Skin of body (tissue), 2 donors: ENCODE measurements around the gene ADK. TPM values are rescaled to one million over a fixed set of nuclear protein-coding genes. Genes with fewer than 3 reads are reported as not detected.

Experiments used
- DNase-seq: peaks from one replicate; lab custom pipeline; 2025; lab: John Stamatoyannopoulos, UW
- total RNA-seq: library from RNA; depleted of rRNA; stranded (reverse); fragments of >200 nt; gene quantifications from one replicate; pipeline ENCODE4 v1.2.3, GENCODE V29; 2014

Gene ADK
- total RNA-seq, 1 donor from 2014 or later = 42.5 TPM

DNA sequence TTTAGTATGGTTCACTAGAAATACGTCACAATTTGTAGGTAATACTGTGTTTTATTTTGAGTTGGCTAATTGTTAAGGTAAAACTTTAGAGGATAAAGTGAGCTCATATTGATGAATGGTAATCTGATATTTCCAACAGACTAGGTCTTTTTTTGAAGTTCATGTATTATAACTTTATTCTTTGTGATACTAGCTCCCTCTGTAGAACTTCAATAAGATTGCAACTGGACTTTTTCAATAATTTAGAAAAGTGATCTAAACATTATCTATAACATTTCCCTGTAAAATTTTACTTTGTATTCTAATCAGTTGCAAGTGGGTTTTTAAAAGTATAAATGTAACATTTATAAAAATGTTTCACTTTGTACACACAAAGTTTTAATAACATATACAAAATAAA is 83.5 kb downstream of the ADK start:
- DNase-seq = no peak

DNA sequence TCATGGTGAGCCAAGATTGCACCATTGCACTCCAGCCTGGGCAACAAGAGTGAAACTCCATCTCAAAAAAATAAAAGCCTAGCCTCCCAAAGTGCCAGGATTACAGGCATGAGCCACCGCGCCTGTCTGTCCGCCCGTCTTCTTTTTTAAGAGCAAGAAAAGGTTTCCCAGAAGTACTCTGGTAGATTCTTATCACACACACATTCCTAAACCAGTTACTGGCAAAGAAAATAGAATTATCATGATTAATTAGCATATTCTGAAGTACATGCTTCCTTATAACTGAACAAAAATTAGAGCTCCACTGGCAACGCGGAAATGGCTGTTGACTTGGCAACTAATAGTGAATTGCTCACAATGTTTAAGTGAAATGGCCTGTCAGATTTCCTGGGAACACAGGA is 87.0 kb downstream of the ADK start:
- DNase-seq = no peak

DNA sequence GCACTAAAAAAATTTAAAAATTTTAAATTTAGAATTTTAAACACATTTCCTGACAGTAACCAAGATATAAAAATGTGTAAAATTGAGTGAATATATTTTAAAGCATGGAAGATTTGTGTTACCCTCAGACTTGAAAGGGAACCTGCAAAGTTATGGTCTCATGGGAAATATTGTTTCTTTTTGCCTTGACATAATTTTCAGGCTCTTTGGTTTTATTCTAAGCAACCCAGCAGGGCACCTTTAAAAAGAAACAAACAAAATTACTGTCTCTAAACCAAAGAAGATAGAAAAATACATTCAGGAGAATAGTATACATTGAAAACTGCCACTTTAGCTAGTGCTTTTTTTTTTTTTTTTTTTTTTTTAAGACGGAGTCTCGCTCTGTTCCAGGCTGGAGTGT is 87.5 kb downstream of the ADK start:
- DNase-seq = no peak

DNA sequence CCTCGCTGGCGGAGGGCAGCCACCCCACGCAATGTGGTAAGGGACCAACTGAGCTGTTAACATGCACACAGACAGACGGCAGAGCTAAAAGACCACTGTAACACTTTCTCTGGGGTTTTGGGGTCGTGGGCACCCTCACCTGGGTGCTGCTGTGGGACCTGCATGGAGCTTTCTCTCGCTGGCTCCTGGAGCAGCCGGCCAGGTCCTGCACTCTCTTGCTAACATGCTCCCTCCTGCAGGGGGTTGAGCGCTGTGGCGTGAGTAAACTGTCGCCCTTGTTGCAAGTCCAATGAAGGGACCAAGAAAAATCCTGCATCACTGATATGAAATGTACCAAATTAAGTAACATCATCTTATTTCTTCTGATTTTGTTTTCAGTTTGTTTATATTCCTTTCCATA is 92.0 kb downstream of the ADK start:
- no peak for DNase-seq

DNA sequence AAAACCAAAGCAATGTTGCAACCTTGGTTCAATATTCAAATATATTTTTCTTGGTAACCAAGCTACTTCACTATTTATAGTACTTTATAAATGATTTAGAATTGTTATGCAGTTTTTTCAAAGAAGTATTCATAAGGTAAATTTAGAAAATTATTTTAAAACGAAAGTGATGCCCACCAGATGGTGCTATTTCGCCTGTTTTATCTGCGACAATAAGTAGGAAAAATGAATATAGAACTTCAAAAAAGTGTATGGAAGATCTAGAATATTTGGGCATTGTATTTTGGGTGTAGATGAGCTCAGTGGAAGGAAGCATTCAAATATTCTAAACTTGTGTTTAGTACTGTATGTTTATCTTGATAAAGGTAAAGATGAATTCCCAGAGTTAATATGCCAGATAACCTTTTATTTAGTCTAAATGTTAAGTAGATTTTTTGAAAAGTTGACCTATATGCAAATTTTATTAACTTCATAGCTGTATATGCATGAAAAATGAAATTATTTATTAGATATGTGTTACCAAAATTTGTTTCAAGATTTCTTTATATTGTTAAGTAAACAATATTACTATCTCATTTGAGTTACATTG is 93.2 kb downstream of the ADK start:
- peak; percentile 45 for DNase-seq

DNA sequence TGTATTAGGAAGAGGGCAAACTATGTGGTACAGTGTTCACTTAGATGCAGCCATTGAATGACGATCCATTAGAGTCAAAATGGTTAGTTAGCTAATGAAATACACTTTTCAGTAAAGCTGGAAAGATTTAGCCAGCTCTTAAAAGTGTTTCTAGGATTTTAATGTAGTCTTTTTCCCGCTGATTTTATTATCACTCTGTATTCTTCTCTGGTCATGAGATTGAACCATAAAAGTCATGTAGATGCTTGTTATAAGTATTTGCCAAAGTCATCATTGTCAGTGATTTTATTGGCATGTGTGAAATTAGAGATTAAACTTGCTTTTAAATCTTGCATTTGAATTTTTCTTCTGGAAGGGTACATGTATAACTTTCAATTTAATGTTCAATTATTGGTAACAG is 93.8 kb downstream of the ADK start:
- no peak for DNase-seq

DNA sequence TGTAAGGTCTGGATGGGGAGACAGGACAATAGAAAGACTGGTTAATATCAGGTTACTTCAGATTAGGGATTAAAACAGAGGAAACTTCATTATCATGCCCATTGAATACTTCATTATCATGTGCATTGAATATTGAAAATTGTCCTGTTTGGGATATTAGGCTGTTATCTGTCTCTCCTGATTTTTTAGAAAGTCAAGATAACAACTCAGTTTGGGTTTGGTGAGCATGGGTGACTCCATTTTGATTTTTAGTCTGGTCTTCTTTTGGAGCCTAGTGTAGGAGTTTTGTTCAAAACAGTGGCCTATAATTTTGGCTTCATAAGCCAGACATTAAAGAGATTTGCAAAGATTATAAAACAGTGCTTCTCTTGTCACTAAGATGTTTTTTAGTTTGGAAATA is 95.5 kb downstream of the ADK start:
- no peak for DNase-seq

DNA sequence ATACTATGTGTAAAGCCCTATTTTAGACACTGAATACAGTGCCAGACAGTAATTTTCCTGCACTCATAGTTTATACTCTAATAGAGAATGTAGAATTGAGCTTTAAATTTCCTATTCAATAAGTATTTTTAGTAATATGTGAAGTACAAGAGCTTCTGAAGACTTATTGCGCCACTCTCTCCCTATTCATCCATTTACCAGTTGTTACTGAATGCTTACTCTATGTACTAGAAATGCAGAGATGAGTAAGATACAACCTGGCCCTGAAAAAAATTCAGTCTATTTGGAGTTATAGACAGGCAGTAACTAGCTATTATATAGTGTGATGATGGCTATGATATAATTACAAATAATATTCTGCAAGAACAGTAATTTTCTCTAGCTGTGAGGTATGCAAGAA is 98.8 kb downstream of the ADK start:
- no peak for DNase-seq

DNA sequence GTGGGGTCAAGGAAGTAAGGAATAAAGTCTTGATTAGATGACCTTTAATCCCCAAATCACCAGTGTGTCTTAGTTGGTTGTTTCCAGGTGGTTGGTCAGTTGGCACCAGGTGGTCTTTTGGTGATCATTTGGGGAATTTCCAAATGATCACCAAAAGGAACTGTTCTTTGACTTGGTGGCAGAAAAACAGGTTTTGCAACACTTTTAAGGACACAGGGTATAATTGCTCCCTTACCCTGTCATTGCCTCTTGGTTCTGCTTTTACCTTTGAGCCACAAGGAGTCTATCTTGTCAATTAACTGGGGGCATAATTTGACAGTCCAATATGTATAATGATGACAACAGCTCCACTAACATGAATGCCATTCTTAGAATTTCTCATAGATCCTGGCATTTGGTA is 104.2 kb downstream of the ADK start:
- no peak for DNase-seq

DNA sequence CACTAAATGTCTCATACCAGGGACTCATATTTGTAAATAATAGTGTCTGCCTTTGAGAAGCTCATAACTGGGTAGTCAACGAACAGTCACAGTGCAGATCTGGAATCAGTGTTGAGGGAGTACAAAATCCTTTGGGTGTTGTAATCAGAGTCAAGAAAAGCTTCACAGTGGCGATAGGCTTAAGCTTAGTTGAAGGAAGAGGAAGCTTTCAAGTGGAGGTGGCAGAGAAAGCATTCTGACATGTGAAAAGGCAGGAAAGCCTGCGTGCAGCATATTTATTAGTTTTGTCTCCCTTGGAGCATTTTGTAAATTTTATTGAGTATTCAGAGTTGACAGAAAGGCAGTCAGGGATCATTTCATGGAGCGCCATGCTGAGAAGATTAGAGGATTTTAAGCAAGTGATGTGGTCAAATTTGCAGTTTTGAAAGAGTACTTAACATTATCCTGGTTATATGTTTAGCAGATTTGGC is 104.9 kb downstream of the ADK start:
- no peak for DNase-seq

DNA sequence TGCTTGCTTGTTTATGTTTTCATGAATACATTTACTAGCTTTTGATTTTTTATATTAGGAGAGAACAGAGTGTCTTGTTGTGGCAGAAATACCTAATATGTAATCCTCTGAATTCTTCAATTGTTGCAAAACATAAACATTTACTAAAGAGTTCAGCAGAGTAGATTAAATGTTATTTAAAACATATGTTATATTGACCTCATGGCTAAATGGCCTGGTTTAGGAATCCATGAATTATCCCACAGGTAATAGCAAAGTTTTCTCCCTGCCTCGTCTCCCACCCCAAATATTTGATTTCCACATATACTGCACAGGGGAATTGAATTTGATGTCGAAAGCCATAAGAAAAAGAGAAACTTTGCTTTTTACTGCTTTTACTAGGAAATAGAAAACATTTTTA is 111.8 kb downstream of the ADK start:
- no peak for DNase-seq

DNA sequence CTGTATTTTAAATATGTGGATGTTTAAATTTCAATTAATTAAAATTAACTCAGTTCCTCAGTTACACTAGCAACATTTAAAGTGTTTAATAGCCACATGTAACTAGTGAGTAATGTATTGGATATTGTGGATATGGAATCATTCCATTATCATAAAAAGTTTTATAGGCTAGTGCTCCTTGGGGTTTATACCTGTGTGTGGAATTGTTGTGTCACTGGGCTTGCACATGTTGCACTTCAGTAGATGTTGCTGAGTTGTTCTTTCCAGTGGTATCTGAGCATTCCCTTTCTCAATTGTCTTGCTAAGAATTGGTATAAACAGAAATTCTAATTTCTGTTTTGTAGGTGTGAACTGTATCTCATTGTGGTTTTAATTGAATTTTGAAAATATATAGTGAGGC is 113.0 kb downstream of the ADK start:
- no peak for DNase-seq

DNA sequence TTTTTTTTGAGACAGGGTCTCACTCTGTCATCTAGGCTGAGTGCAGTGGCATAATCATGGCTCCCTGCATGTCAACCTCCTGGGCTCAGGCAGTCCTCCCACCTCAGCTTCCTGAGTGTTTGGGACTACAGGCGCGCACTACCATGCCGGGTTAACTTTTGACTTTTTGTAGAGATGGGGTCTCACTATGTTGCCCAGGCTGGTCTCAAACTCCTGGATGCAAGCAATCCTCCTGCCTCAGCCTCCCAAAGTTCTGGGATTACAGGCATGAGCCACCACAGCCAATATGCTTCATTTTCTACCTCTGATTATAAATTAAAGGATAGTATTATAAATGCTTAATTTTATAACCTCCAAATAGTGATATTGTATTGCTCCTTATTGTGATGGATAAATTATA is 121.3 kb downstream of the ADK start:
- no peak for DNase-seq

DNA sequence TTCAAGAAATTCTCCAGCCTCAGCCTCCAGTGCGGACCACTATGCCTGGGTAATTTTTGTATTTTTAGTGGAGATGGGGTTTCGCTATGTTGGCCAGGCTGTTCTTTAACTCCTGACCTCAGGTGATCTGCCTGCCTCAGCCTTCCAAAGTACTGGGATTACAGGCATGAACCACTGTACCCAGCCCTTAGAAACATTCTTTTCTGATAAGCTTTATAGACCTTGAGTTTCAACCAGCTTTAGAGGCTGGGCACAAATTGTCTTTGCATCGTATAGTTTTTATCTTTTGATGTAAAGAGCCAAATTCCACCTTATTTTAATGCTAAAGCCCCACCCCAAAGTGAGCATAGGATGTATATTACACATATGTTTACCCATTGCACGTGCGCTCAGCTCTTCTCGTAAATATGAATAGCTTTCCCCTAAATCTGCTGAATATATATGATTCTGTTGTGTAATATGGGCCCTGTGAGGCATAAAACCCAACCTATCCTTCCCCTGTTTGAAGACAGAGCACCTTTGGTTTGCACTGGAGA is 124.8 kb downstream of the ADK start:
- no peak for DNase-seq

DNA sequence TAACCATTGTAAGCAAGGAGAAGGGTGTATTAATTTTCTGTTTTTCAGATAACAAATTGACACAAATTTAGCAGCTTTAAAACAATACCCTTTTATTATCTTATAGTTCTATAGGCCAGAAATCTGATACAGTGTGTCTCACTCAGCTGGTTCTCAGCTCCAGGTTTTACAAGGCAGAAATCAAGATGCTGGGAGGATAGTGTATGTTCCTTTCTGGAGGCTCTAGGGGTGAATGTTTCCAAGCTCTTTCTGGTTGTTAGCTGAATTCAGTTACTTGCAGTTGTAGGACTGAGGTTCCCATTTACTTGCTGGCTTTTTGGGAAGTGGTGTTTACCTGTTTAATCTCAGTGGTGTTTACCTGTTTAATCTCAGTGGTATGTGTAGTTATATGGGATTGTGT is 125.4 kb downstream of the ADK start:
- no peak for DNase-seq

DNA sequence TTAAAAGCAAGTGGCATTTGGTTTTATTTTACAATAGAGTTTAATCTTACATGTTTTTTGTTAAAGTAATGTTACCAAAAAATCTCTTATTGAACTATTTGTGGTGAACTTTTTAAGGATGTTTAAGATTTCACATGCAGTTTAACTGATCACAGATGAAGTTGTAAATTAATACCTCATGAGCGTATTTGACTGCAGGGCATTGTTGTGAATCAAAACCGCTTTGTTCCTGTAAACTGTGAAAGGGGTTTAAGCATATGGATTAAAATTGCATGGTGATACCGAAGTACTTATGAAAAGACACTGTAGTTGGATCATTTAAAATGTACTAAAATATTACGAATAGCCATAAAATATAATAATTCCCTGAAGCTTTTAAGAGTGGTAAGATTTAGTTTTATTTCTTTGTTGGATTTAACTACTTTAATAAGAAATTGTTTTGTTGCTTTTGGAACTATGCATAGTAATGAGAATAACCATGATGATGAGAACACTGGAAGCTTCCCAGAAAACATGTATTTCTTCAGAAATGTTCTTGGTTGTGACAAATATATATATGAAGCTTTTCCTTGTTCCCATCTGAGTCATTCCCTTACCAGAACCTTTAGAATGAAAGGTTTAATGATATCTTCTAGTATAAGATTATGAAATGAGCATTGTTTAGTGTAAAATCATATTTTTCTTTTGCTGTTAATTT is 131.3 kb downstream of the ADK start:
- DNase-seq = peak; percentile 58

DNA sequence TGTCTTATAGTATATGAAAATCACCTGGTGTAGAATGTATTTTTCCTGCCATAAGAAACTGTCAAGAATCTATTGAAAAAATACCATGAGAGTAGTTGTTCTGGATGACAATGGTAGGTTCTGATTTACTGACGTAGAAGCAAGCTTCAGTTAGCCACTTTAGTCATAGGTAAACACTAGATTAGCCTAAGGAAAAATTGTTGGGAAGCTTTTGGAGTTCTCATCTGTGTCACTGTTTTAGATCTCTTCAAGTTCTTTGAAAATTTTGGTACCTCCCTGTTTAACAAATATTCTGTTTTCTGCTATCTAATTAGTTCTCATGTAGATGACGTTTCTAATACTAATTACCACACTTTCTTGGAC is 131.8 kb downstream of the ADK start:
- DNase-seq = no peak

DNA sequence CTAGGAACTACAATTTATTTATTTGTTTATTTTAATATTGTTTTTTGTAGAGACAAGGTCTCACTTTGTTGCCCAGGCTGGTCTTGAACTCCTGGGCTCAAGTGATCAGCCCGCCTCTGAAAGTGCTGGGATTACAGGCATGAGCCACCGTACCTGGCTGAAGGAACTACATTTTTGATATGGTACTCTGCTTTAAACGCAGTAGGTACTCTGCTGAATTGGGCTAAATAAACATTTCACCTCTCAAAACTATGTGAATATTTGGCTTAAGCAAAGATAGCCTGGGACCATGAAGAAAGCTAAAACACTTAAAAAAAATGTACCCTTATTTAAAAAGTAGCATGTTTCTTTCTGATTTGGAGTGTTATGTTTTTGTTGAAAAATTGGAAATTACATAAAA is 138.2 kb downstream of the ADK start:
- DNase-seq = no peak

DNA sequence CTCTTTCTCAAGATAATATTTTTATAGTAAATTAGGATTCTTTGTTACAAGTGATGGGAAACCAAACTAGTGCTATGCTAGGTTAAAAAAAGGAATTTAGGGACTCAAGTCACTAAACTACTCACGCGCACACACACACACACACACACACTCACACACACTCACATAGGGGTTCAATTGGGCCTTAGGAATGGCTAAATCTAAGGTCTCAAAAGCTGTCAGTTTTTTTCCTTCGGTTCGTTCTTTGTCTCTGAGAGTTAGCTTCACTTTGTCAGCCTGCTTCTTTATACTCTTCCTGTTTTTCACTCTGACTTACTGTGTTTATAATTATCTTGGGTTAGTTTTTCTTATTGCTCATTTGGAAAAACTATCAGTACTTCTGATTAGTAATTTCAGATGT is 138.9 kb downstream of the ADK start:
- DNase-seq = no peak

DNA sequence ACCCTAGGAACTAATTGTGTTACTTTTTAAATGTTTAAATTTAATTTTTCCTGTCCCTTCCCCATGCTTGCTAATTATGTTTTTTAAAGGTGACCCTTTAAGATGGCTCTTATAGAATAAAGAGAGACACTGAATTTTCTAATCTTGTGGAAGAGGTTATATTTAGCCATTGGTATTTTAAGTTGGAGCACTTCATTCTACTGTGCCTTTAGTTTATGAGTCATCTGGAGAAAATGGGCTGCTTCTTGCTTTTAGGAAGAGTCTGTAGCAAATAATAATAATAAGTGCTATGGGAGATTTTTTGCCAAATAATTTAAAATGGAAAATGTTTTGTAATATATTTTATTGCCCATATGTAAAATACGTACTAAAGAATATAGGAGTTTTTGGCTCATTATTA is 139.7 kb downstream of the ADK start:
- peak; percentile 26 for DNase-seq

DNA sequence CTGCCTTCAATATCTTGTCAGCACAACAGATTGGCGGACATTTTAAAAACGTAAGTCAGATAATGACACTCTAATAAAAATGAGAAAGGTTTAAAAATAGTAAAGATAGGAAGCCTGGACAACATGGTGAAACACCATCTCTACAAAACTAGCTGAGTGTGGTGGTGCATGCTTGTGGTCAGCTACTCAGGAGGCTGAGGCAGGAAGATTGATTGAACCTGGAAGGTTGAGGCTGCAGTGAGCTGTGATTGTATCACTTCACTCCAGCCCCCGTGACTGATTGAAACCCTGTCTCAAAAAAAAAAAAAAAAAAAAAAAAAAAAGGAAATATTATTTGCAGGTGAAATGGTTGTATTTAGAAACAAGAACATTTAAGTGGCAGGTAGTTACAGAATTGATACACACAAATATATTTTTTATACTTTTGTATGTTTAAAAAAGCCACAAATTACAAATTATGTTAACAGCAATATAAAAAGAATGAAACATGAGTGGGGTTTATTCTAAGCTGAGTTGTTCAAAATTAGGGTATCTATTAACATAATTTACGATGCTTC is 141.9 kb downstream of the ADK start:
- DNase-seq = no peak

DNA sequence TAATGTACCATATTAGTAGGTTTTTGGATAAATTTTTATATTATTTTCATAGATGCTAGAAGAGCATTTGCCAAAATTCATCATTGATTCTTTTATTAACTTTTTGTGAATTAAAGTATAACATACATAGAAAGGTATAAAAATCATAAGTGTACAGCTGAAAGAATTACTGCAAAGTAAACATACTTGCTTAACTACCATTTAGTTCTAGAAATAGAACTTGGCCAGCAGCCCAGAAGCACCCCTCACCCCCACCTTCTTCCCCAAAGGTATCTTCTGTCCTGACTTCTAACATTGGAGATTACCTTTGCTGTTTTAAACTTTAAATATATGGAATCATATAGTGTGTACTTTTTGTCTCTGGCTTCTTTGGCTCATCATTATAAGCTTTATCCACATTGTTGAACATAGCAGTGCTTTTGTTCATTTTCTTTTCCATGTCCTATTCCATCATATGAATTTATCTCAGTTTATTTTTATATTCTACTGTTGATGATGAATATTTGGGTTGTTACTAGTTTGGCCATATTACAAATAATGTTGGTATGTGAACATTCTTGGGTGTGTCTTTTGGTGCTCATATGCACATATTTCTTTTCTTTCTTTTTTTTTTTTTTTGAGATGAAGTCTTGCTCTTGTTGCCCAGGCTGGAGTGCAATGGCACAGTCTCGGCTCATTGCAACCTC is 142.8 kb downstream of the ADK start:
- no peak for DNase-seq
